ENCODE results near the gene FAM170A. TPM values are rescaled to one million over a fixed set of nuclear protein-coding genes. Genes with fewer than 3 reads are reported as not detected.

Gene FAM170A
- not detected in 2 replicates for total RNA-seq

GRCh38 chr5:119629339-119629738 lies at the start of gene FAM170A:
FAM170A (plus strand) TSS chr5:119629558; CDS start chr5:119629769, 211 bp downstream.

Other genes with a start within 250 kb of the FAM170A start
- 230 and 234 TPM in 2 replicates for gene HSD17B4, start 177.1 kb upstream of the FAM170A start, total RNA-seq